GM10266 (cell line): ENCODE results near the gene AIG1.

ENCODE experiments used
- DNase-seq: peaks from one replicate; pipeline ENCODE4 v3.0.0; 2012; ENCODE audit errors: extremely low spot score
- CTCF ChIP-seq: IDR thresholded peaks from 2 replicates; pipeline ENCODE4 v1.5.1; 2012; ENCODE audit warnings: mild to moderate bottlenecking, low read depth; ENCODE audit not compliant: control insufficient read depth, insufficient read depth; ENCODE audit errors: missing control alignments

Gene AIG1

GRCh38 chr6:143176090-143177021, 115.7 kb downstream of the AIG1 start:
- no peak for TF ChIP-seq CTCF
- DNase-seq, result no peak

DNA sequence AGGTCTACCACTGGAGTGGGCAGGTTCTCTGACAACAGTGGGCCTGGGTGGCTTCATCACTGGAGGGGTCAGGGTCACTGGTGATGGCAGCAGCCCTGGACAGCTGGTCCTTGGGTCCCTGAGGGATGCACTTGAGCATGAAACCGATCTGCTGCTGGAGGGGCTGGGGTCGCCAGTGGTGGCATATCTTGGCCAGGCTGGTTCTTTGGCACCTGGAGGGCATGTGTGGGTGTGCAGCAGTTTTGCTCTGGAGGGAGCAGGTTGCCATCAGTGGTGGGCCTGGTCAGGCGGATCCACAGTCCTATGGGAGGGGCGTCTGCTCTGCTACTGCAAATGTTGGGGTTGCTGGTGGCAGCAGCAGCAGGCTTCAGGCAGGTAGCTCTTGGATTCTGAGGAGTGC, 117.0 kb downstream of the AIG1 start:
- no peak for TF ChIP-seq CTCF
- DNase-seq, result no peak

- TF ChIP-seq CTCF, result no peak
- DNase-seq, result no peak
These were observed 118.4 kb downstream of the AIG1 start for GRCh38 chr6:143179096-143179495.

- no peak for TF ChIP-seq CTCF
- DNase-seq, result no peak
These were observed 119.4 kb downstream of the AIG1 start for GRCh38 chr6:143179901-143180612.

GRCh38 chr6:143180826-143181225, 120.1 kb downstream of the AIG1 start:
- TF ChIP-seq CTCF, result no peak
- DNase-seq, result no peak

GRCh38 chr6:143183666-143184065, 123.0 kb downstream of the AIG1 start:
- DNase-seq, result no peak

More at GRCh38 chr6:143183666-143184065, 123.0 kb downstream of the AIG1 start:
- no peak for TF ChIP-seq CTCF
